Measurements from ENCODE around the gene FBRS.

DNA sequence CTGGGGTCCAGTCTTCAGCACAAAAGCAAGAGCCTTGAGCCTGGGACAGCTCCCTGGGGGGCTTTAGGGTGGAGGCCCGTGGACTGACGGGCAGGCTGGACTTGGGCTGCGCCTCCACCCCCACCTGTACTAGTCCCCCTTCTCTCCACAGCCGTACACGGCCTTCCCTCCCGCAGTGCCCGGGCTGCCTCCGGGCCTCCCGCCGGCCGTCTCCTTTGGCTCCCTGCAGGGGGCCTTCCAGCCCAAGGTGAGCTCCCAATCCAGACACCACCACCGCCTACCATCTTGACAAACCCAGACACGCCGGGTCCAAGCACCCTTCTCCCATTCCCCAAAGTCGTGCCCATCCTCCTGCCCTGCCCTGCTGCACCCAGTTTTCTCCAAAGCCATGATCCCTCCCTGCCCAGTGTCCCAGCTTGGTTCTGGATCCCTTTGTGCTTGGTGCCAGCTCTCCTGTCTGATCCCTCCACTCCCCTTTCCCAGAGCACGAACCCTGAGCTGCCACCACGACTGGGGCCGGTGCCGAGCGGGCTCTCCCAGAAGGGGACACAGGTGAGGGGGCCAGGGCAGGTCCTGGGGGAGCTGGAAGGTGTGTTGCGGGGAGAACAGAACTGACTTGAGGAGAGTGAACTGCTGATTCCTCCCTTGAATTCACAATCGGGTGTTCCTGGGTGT lies 7.1 kb downstream of the FBRS start:
- TF ChIP-seq, protein P1, sequence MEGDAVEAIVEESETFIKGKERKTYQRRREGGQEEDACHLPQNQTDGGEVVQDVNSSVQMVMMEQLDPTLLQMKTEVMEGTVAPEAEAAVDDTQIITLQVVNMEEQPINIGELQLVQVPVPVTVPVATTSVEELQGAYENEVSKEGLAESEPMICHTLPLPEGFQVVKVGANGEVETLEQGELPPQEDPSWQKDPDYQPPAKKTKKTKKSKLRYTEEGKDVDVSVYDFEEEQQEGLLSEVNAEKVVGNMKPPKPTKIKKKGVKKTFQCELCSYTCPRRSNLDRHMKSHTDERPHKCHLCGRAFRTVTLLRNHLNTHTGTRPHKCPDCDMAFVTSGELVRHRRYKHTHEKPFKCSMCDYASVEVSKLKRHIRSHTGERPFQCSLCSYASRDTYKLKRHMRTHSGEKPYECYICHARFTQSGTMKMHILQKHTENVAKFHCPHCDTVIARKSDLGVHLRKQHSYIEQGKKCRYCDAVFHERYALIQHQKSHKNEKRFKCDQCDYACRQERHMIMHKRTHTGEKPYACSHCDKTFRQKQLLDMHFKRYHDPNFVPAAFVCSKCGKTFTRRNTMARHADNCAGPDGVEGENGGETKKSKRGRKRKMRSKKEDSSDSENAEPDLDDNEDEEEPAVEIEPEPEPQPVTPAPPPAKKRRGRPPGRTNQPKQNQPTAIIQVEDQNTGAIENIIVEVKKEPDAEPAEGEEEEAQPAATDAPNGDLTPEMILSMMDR (IDR thresholded peaks at IDR 0.05; ENCODE audit: poor library complexity) = no peak
- TF ChIP-seq EZH2phosphoT487 (IDR thresholded peaks at IDR 0.05; ENCODE audit: low read depth, severe bottlenecking, unreplicated experiment) = no peak
